GM19025 (cell line): ENCODE measurements around the gene FAM3B.

Experiments used
- ATAC-seq: cut with Tn5 transposase; IDR thresholded peaks from one replicate; pipeline ENCODE4 v1.9.1; 2021; ENCODE audit warnings: mild to moderate bottlenecking, low read depth, moderate library complexity; ENCODE audit not compliant: unreplicated experiment

Gene FAM3B

DNA sequence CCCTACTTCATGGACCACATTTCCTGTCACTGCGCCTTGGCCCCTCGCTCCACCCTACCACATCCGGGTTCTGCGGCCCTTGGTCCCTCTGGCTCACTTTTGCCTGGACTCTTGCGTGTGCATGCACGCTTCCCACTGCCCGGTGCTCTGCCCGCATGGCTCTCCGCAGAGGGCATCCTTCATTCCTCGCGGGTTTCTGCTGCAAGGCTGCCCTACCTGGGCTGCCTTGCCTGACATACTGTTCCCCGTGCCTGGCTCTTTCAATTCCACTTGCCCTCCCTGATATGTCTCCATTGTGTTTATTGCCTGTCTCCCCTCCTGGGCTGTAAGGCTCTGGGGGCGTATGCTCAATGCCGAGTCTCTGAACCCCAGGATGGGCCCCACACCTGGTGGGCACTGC lies 71.7 kb downstream of the FAM3B start:
- no peak for ATAC-seq

DNA sequence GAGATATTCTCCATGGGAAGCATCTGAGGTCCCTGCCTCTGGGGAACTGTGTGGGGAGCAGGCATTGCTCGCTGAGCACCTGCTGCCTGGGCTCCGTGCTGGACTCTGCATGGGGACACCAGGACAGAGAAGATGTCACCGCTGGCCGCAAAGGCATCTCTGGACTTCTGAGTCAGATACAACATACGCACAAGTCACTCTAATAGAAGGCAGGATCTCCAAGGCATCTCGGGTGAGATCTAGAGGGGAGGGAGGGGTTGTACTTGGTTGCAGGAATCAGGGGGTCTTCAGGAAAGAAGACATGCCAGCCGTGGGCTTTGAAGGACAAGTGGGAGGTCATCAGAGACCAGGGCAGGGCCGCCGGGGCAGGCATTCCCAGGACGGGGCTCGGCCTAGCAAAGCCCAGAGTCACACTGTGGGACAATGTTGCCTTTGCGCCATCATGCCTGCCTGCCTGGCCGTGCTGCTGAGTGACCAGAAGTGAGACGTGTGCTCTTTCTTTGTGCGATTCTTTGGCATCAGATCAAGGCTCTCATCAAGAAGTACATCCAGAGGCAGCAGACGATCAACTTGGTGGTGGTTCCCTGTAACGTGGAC lies 73.5 kb downstream of the FAM3B start:
- ATAC-seq, result no peak

DNA sequence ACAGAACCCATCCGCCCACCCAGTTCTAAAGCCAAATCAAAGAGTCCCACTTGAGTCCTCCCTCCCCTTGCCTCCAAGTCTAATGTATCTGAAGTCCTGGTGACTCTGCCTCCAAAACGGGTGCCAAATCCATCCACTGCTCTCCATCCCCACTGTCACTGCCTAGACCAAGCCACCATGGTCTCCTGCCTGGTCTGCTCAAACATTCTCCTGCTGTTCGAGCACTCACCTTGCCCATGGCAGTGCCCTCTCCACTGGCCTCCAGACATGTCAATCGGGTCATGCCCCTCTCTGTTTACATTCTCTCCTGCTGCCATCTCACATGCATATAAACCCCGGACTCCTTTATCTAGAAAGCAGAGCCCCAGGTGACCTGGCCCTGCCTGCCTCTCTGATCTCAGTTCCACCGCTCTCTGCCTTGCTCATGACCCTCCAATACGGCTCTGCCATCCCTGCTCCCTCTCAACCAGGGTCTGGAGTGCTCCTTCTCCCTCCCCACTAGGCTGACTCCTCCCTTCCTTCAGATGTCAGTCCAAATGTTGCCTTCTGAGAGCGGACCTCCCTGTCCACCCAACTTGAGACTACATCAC lies 77.4 kb downstream of the FAM3B start:
- ATAC-seq, result no peak

DNA sequence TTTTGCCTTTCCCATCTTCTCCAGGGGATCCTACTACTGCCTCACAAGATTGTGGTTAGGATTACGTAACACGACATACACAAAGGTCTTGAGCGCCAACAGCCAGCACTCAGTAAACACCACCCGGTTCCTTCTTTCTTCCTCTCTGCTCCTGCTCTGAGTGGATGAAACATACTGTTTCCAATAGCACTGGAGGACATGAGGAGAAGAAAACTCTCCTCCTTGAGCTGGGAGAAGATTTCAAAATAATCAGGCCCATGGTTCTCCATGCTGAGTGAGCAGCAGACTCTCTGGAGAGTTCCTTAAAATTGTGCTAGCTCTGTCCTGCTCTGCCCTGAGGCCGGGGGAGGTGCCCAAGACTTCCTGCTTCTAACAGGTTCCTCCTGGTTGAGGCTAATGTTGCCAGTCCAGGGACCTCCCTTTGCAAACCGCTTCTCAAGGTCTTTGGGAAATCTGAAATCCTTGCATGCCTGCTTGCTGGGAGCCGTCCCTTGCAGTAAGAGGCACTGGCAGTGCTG lies 80.0 kb downstream of the FAM3B start:
- no peak for ATAC-seq

DNA sequence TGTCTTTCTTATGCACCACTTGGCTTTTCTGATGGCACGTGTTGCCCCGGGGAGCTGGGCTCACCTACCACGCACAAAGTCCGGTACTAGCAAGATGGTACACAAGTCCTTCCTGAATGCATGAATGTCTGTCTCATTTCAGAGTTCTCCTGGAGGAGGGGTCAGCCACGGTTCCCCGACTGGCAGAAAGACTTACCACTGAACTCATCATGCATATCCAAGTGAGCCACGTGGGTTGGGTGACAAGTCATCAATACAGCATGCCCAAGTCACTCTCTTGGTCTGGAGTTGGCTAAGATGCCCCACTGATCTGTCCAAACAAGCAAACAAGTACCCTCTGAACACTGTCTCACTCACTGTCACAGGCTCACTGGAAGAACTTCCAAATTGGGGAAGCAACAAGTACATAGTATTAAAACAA lies 80.9 kb downstream of the FAM3B start:
- ATAC-seq, result no peak

DNA sequence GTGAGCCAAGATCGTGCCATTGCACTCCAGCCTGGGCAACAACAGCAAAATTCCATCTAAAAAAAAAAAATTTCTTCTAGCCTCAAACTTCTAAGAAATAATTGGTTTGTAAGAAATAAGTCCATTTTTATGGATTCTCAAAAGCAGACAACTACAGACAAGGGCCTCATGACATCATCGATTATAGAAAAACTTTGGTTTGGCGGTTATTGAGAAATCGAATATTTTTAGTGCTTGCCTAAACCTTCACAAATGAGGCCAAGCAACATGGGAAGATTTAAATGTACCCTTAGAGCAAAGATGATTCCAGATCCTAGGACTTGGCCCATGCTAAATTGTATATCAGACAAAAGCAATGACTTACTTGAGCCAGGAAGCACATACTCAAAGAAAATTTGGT lies 81.7 kb downstream of the FAM3B start:
- ATAC-seq, result no peak

DNA sequence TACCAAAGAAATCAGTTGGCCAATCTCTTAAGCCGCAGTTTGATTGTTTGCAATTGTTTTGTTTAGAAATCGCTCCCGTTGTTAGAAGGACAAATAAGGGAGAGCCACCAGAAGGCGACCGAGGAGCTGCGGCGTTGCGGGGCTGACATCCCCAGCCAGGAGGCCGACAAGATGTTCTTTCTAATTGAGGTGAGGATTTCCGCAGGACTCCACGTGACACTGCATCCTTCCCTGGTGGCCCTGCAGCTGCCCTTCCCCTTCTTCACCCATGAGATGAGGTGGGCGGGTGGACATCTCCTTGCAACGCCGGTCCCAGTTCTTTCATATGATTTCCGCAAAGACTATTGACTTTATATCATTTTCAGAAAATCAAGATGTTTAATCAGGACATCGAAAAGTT lies 82.2 kb downstream of the FAM3B start:
- no peak for ATAC-seq

DNA sequence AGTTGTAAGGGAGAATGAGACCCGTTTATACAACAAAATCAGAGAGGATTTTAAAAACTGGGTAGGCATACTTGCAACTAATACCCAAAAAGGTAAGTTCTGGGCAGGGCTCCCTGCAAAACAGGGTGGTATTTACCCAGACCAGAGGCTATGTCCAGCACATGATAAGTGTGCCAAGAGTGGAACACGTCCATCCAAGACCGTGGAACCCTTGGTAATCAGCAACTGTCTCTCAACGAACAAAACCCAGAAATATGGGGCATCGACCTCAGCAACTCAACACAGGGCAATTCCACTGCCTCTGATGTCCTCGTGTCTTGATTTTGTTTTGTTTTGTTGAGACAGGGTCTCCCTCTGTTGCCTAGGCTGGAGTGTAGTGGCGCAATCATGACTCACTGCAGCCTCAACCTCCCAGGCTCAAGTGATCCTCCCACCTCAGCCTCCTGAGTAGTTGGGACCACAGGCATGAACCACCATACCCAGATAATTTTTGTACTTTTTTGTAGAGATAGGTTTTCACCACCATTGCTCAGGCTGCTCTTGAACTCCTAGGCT lies 82.7 kb downstream of the FAM3B start:
- no peak for ATAC-seq

DNA sequence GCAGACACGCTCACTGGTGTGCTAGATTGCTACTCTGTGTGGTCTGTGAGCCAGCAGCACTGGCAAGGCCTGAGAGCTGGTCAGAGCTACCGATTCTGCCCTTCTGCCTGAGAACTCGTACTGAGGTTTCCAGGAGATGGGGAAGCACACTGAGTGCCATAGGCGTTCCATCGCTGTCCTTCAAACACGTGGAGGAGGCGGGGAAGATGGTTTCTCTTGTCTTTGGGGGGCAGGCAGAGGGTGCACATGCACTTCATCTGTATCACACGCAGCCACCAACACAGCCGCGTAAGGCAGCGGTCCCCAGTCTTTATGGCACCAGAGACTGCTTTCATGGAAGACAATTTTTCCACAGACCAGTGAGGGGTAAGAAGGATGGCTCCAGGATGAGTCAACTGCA lies 85.6 kb downstream of the FAM3B start:
- no peak for ATAC-seq

DNA sequence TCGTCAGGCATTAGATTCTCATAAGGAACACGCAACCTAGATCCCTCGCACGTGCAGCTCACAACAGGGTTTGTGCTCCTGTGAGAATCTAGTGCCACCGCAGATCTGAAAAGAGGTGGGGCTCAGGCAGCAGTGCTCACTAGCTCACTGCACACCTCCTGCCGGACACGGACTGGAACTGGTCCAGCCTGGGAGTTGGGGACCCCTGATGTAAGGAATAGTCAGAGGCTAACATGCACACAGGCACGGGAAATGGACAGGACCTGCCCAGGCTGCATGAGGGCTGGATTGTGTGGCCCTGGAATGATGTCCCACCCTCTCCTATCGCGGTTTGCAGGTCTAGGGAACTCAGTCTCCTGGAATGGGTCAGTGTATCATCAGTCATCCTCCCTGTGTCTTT lies 86.2 kb downstream of the FAM3B start:
- no peak for ATAC-seq

DNA sequence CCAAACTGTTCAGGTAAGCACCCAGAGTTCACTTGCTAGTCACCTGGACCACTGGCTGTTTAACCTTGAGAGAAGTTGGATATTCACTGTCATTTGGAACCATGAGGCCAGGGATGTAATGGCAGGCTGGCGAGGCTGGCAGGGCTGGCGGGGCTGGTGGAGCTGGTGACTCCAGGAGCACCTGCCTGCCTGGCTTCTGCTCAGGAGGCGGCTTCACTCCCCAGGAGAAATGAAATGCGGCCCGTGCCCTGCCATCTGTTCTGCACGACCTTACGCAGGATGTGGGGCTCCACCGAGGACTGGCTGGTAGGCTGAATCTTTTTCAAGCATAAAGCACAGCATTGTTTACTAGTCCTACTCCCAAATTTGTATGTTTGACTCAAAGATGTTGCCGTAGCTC lies 86.7 kb downstream of the FAM3B start:
- ATAC-seq, result no peak

DNA sequence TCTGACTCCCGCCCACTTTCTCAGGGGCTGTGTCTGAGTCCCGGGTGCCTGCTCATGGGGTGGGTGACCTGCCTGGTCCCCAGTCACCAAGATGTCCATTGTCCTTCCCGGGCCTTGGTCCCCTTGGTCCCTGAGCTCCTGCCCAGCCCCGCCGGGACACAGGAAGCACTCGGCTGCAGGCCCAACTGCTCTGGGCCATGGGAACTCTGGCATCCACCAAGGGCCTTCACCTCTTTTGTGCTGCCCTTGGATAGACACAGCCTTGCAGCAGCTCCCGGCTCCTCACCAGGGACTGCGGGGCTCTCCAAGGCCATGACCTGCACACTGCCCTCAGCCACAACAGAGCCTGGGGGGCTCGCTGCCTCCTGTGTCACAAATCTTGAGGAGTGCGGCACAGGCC lies 87.4 kb downstream of the FAM3B start:
- ATAC-seq, result no peak

DNA sequence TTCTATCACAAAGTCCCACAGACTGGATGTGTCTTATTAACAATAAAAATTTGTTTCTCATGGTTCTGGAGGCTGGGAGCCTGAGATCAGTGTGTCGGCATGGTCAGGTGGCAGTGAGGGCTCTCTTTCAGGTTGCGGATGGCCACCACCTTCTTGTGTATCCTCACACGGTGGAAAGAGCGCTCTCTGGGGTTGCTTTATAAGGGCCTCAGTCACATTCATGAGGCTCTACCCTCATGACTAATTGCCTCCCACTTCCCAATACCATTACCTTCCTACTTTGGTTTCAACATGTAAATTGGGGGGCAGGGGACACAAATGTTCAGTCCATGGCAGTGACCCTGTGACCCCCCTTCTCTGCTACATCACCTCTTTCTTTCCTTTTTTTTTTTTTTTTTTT lies 88.7 kb downstream of the FAM3B start:
- no peak for ATAC-seq

DNA sequence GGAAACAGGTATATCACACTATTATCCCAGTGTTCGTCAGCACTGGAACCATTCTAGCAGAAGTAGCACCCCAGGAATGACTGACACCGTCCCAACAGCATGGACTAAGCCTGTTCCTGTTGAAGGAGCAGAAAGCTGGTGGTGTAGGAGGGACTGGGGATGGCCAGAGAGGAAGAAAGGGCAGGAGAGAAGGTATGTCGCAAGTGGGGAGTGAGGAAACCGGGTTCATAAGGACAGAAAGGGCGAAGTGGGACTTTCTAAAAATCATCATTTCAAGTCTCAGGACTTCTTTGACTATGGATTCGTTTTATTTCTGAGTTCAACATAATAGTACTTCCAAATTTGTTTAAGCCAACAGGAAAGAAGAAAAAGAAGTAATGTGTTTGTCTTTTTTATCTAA lies 89.7 kb downstream of the FAM3B start:
- no peak for ATAC-seq
